ENCODE data around the gene CCDC9B.

The CCDC9B gene

GRCh38 chr15:40331026-40331425, 9.7 kb downstream of the CCDC9B start:
- Histone ChIP-seq H3K36me3 (ENCODE audit: control insufficient read depth, low read length) (no peaks in the 10 kb centered on the region), H3F3A (ENCODE audit: control insufficient read depth, insufficient read depth) (no peaks in the 10 kb centered on the region), H3K4me2 (ENCODE audit: low read length) (no peak overlapping the region), H3K27me3 (ENCODE audit: control insufficient read depth, low read length) (no peaks in the 10 kb centered on the region), H3K79me2 (ENCODE audit: control insufficient read depth, low read length) (no peaks in the 10 kb centered on the region), H3K4me3 (ENCODE audit: low read length) (no peak overlapping the region), H3K4me1 (ENCODE audit: control insufficient read depth, low read length) (peaks cover 14% of the 10 kb centered on the region), H3K9me2 (replicated peaks; ENCODE audit: control insufficient read depth, low read length) (no peaks in the 10 kb centered on the region), H4K20me1 (ENCODE audit: control insufficient read depth, insufficient read depth, low read depth, low read length) (no peaks in the 10 kb centered on the region), H3K9me3 (ENCODE audit: control insufficient read depth, insufficient read depth, low read length) (no peaks in the 10 kb centered on the region), H3K27ac (ENCODE audit: low read depth, low read length) (no peak overlapping the region)
- TF ChIP-seq CTCF (IDR thresholded peaks at IDR 0.05; ENCODE audit: low read depth, low read length, poor library complexity, severe bottlenecking) (no peak), EZH2phosphoT487 (IDR thresholded peaks at IDR 0.05; ENCODE audit: borderline replicate concordance, low read length) (no peak)

GRCh38 chr15:40330368-40330836, 10.3 kb downstream of the CCDC9B start:
- no peaks in the 10 kb centered on the region for H4K20me1 ChIP-seq (ENCODE audit: control insufficient read depth, insufficient read depth, low read depth, low read length)
- H3F3A ChIP-seq (ENCODE audit: control insufficient read depth, insufficient read depth), result peaks cover 3% of the 10 kb centered on the region; the same call in 1 of the 2 replicates
- no peaks in the 10 kb centered on the region for H3K36me3 ChIP-seq (ENCODE audit: control insufficient read depth, low read length)
- no peak overlapping the region for H3K27ac ChIP-seq (ENCODE audit: low read depth, low read length)
- no peaks in the 10 kb centered on the region for H3K27me3 ChIP-seq (ENCODE audit: control insufficient read depth, low read length)
- no peaks in the 10 kb centered on the region for H3K9me2 ChIP-seq (replicated peaks; ENCODE audit: control insufficient read depth, low read length)
- H3K9me3 ChIP-seq (ENCODE audit: control insufficient read depth, insufficient read depth, low read length), result no peaks in the 10 kb centered on the region
- H3K79me2 ChIP-seq (ENCODE audit: control insufficient read depth, low read length), result no peaks in the 10 kb centered on the region
- peaks cover 20% of the 10 kb centered on the region for H3K4me1 ChIP-seq (ENCODE audit: control insufficient read depth, low read length)
- no peak overlapping the region for H3K4me3 ChIP-seq (ENCODE audit: low read length)
- TF ChIP-seq CTCF (IDR thresholded peaks at IDR 0.05; ENCODE audit: low read depth, low read length, poor library complexity, severe bottlenecking) (no peak), EZH2phosphoT487 (IDR thresholded peaks at IDR 0.05; ENCODE audit: borderline replicate concordance, low read length) (no peak)
- H3K4me2 ChIP-seq (ENCODE audit: low read length), result no peak overlapping the region

- peaks cover 26% of the 10 kb centered on the region for H3K4me1 ChIP-seq (ENCODE audit: control insufficient read depth, low read length)
- no peaks in the 10 kb centered on the region for H4K20me1 ChIP-seq (ENCODE audit: control insufficient read depth, insufficient read depth, low read depth, low read length)
- no peak for TF ChIP-seq CTCF (IDR thresholded peaks at IDR 0.05; ENCODE audit: low read depth, low read length, poor library complexity, severe bottlenecking)
- H3K9me3 ChIP-seq (ENCODE audit: control insufficient read depth, insufficient read depth, low read length), result no peaks in the 10 kb centered on the region
- no peaks in the 10 kb centered on the region for H3K79me2 ChIP-seq (ENCODE audit: control insufficient read depth, low read length)
- no peak overlapping the region for H3K4me2 ChIP-seq (ENCODE audit: low read length)
- no peaks in the 10 kb centered on the region for H3K36me3 ChIP-seq (ENCODE audit: control insufficient read depth, low read length)
- H3K27ac ChIP-seq (ENCODE audit: low read depth, low read length), result no peak overlapping the region
- peaks cover 4% of the 10 kb centered on the region; the same call in 1 of the 2 replicates for H3K27me3 ChIP-seq (ENCODE audit: control insufficient read depth, low read length)
- peaks cover 7% of the 10 kb centered on the region; the same call in 1 of the 2 replicates for H3F3A ChIP-seq (ENCODE audit: control insufficient read depth, insufficient read depth)
- H3K9me2 ChIP-seq (replicated peaks; ENCODE audit: control insufficient read depth, low read length), result no peaks in the 10 kb centered on the region
- H3K4me3 ChIP-seq (ENCODE audit: low read length), result no peak overlapping the region
These were observed 10.9 kb downstream of the CCDC9B start for GRCh38 chr15:40329804-40330203.
